HG02840 (cell line): ENCODE results near the gene WFDC8.

Experiments
- ATAC-seq: cut with Tn5 transposase; IDR thresholded peaks from one replicate; pipeline ENCODE4 v1.9.1; 2021; ENCODE audit warnings: mild to moderate bottlenecking, moderate library complexity, moderate number of reproducible peaks; ENCODE audit not compliant: unreplicated experiment, low FRiP score

WFDC8 gene

DNA sequence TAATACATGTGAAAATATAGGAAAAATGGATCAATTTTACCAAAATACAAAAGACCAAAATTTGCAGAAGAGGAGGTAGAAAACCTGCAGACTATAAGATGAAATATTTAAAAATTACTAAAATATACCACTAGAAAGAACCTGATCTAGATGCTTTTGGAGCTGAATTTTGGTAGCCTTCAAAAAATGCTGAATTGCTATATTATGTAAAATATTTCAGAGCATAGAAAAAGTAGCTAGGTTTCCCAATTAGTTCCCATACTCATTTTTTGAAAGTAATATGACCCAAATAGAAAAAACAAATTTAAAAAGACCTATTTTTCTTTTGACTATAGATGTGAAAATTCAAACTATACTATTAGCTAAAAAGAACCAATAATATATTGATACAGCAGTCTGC lies 28.3 kb downstream of the WFDC8 start:
- no peak for ATAC-seq

- ATAC-seq, result no peak
These were observed 30.7 kb downstream of the WFDC8 start for GRCh38 chr20:45548410-45548809.

DNA sequence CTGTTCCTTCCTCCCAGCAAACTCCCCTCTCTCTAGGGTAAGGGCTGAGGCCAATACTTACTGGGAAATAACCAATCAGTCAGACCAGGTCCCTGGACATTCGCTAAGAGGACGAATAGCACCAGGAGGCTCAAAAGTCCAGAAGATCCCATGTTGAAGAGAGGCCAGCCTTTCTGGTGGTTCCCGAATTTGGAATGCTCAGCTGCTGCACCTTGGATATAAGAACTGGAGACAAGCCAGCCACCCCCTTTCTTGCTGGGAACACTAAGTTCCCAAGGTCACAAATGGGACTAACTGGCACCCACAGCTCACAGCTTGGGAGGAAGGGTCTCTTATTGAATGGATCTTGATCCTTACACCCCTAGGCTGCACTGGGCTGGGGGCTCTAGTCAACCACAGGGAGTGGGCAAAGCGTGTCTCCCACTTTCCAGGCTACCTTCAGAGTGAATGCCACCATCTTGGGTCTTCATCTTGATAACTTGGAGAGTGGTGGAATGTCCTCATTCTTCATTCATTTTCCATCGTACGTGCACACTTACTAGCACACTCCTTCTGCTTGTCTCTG lies 31.8 kb downstream of the WFDC8 start, which contains the start of gene EPPIN:
TSS of gene EPPIN (minus strand) at position 196 of the 565 bp plus-strand sequence. CDS start at position 152, 44 bp downstream.
- ATAC-seq, result no peak

DNA sequence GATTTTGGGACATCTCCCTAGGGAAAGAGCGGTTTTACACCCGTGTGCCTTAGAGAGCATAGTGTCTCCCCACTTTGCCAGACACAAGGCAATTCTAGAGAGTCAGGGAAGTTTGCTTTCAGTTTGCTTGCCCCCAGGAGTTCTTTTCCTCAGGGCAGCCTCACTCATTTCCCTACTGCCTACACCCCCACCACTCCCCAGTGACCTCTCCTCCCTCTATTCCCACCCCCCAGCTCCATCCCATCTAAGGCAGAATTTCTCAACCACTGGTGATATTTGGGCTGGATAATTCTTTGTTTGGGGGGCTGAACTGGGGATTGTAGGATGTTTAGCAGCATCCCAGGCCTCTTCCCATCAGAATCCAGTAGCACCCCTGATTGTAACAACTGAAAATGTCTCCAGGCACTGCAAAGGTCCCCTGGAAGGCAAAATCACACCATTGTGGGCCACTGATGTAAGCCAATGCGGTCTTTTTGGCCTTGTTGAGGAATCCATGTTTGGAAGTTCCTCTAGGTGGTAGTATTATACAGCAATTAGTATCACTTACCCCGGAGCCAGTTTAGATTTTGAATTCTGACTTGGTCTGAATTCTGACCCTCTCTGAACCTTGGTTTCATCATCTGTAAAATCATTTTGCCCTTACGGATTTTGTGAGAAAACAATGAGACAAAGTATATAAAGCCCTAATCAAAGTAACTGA lies 33.2 kb downstream of the WFDC8 start:
- no peak for ATAC-seq

GRCh38 chr20:45545351-45545750 lies 33.7 kb downstream of the WFDC8 start:
- ATAC-seq, result no peak

DNA sequence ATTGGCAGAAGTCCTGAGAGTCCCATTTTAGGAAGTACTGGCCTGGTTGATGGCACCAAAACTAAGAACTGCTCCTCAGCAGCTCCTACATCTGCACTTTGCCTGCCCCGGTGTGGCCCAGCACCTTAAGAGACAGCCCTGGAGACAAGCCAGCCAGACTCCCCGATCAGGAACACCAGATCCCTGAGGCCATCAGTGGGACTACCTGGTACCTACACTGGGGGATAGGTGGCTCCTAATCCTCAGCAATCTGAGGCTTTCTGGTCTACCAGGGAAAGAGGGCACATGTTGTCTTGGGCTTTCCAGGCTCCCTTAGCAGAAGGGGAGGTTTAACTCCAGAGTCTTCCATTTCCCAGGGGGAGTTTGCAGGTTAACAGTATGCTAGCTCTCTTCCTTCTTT lies 39.7 kb downstream of the WFDC8 start, which contains the start of gene WFDC6:
TSS of gene WFDC6 (minus strand) at position 101 of the 400 bp plus-strand sequence. CDS start at position 26, 75 bp downstream.
- no peak for ATAC-seq

GRCh38 chr20:45538209-45538799 lies 40.8 kb downstream of the WFDC8 start:
- ATAC-seq, result no peak

DNA sequence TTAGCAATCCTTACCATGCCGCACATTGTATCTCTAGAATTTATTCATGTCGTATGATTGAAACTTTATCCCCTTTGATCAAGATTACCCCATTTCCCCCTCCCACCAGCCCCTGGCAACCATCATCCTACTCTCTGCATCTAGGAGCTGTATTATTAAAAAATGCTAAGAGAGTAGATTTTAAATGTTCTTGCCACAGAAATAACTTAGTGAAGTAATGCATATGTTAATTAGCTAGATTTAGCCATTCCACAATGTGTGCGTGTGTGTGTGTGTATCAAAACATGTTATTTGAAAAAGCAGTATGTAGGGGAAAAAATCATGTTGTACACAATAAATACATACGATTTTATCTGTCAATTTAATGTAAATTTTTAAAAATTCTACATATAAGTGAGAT lies 51.8 kb downstream of the WFDC8 start:
- no peak for ATAC-seq

DNA sequence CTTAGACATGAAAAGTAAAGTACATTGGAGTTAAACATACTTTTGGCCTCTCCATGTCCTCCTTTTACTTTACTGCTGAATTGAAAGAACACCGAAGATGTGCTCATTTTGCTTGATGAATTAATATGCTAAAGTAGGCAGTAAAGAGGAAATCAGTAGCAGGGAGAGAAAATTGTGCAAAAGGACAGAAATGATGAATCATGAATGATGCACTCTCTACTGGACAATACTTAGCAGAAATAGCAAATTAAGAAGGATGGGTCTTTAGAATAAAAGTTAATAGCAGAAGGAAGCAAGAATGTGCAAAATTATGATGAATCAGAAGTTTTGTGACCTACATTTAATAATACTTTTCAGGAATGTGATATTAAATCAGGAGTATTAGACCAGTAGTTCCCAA lies 55.3 kb downstream of the WFDC8 start:
- ATAC-seq, result no peak

- no peak for ATAC-seq
These were observed 60.8 kb downstream of the WFDC8 start for GRCh38 chr20:45518282-45518681.

- no peak for ATAC-seq
These were observed 63.8 kb downstream of the WFDC8 start, which contains the start of gene SPINT3 for GRCh38 chr20:45515147-45515913. Gene SPINT3, minus strand, starts transcription at chr20:45515622. Its CDS starts 14 bp downstream, at chr20:45515608.

DNA sequence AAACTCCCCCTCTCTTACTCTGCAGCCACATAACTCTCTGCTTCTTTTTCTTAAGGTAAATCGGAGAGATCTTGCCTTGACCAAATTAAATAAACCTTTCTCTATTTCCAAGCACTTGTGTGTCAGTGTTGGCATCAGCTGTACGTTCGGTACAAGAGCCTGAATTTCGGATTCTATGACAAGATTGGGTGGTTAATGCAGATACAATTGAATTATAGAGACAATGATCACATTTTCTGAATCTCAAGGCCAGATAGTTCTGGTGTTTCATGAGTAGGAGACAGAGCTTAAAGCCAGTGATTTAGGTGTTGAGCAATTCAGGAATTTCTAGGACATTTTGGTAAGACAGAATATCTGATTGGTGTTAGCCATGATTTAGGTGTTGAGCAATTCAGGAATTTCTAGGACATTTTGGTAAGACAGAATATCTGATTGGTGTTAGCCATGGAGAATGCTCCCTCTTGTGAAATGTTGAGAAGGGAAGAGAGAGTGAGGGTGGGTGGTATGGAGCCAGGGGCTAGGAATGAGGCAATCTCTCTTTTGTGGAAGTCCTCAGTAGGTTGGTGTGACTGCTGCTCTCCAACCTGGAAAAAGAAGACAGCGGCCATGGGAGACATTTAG lies 68.7 kb downstream of the WFDC8 start:
- no peak for ATAC-seq

DNA sequence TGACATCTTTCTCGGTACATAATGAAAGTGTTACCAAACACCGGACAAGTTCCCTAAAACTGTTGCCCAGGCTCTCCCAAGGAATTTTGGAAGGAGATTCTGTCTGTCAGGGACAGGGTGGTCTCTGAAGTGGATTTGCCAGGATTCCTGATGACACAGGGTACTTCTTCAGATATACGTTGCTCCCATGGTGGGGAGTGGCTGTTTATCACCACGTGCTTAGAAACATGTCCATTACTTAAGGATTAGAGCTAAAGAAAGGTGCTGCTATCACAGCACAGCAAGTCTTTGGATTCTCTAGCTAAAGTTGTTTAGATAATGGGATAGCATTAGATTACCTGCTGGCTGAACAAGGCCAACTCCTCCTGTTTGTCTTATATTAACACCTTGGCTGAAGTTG lies 70.0 kb downstream of the WFDC8 start:
- no peak for ATAC-seq

DNA sequence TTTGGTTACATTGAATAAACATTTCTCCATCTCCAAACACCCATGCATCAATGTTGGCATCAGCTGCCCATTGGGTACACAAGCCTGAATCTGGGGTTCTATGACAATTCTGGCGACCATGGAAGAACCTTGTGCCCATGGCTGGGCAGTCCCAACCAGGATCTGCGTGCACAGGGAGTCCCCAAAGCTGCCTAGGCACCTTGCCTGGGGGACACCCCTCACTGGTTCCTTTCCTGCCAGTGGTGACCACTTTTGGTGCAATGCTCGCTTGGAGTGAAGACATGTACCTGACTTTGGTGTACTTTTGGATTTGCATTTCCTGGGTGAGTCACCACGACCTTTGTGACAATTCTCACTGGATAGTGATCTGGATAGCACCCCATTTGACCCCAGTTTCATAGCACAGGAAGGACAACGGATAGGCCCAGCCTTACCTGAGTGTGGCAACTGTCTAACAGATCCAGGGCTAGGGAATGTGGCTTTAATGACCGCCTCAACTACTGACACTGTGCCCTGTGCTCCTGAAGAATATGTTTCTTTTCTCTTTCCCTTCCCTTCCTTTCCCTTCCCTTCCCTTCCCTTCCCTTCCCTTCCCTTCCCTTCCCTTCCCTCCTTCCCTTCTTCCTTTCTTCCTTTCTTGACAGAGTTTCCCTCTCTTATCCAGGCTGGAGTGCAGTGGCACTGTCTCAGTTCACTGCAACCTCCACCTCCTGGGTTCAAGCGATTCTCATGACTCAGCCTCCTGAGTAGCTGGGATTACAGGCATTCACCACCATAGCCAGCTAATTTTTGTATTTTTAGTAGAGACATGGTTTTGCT lies 70.8 kb downstream of the WFDC8 start:
- no peak for ATAC-seq

GRCh38 chr20:45507011-45507820 lies 71.9 kb downstream of the WFDC8 start:
- no peak for ATAC-seq

DNA sequence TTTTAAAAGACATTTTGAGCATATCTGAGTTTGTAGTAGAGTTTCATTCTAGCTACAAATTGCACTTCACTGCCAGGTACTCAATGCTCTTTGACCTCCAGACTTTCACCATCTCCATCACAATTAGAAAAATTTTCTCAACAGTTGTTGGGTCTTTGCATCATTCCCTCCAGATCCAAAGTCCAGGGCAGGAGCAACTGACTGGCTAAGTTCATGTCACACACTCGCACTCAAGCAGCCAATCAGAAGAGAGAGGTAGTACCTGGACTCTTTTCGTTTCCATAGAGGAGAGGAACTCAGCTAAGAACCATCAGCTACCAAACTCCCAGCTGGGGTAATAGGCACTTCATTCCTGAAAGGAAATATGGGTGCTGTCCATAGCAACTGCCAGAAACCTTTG lies 72.7 kb downstream of the WFDC8 start:
- no peak for ATAC-seq

DNA sequence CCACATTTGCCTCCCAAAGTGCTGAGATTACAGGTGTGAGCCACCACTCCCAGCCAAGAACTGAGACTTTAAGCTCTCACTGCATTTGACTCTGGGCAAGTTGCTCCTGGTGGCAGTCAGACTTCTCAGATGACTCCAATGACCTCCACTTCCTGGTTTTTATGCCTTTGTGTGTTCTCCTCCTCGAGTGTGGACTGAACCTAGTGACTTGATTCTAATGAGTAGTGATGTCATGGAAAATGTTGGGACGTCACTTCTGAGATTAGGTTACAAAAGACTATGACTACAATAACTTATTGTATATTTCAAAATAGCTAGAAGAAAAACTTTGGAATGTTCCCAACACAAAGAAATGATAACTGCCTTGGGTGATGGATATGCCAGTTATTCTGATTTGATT lies 75.7 kb downstream of the WFDC8 start:
- ATAC-seq, result no peak

GRCh38 chr20:45502561-45502960 lies 76.5 kb downstream of the WFDC8 start:
- no peak for ATAC-seq
